BLaER1 (cell line): ENCODE data around the gene PAQR5.

Experiments used
- H3K27ac ChIP-seq: shearing (Covaris generic); formaldehyde crosslinking; 2 replicates; pipeline ENCODE4 v1.8.1; 2022
- H3K27me3 ChIP-seq: shearing (Covaris generic); formaldehyde crosslinking; 2 replicates; pipeline ENCODE4 v1.8.1; 2022
- H3K36me3 ChIP-seq: shearing (Covaris generic); formaldehyde crosslinking; 2 replicates; pipeline ENCODE4 v1.8.1; 2022
- H3K4me1 ChIP-seq: shearing (Covaris generic); formaldehyde crosslinking; 2 replicates; pipeline ENCODE4 v1.8.1; 2022
- H3K4me2 ChIP-seq: shearing (Covaris generic); formaldehyde crosslinking; 2 replicates; pipeline ENCODE4 v1.8.1; 2022
- H3K4me3 ChIP-seq: shearing (Covaris generic); formaldehyde crosslinking; 2 replicates; pipeline ENCODE4 v1.8.1; 2022
- H3K9ac ChIP-seq: shearing (Covaris generic); formaldehyde crosslinking; 2 replicates; pipeline ENCODE4 v1.8.1; 2022
- H3K9me3 ChIP-seq: shearing (Covaris generic); formaldehyde crosslinking; 2 replicates; pipeline ENCODE4 v1.8.1; 2022
- H4K20me1 ChIP-seq: shearing (Covaris generic); formaldehyde crosslinking; 2 replicates; pipeline ENCODE4 v1.8.1; 2022
- Cebpa-rat ChIP-seq: shearing (Covaris generic); IDR thresholded peaks from 2 replicates; pipeline ENCODE4 v1.8.1; 2022

The PAQR5 gene

DNA sequence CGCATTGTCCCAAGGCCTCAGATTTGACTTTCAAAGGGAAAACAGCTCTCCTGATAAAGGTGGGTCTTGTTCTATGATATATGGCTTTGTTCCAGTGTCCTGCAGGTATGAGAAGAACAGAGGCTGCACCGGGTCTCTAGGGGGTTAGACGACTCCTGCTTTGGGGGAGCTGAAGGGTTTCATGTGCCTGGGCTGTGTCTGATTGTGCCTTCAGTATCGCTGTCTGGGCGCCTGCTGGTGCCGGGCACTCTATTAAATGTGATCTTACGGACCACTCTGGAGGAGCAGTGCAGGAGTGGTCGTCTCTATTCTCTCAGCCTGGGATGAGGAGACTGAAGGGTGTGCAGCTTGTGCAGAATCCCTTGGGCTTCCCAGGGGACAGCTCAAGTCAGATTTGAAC, 16.0 kb downstream of the PAQR5 start:
- Histone ChIP-seq H3K27ac (no peak overlapping the region), H3K9ac (no peak overlapping the region), H3K4me3 (no peak overlapping the region), H3K36me3 (no peaks in the 10 kb centered on the region), H3K9me3 (no peaks in the 10 kb centered on the region), H3K4me1 (peaks cover 8% of the 10 kb centered on the region; the same call in 1 of the 2 replicates), H3K4me2 (no peak overlapping the region), H3K27me3 (no peaks in the 10 kb centered on the region), H4K20me1 (no peaks in the 10 kb centered on the region)
- no peak for TF ChIP-seq Cebpa-rat

DNA sequence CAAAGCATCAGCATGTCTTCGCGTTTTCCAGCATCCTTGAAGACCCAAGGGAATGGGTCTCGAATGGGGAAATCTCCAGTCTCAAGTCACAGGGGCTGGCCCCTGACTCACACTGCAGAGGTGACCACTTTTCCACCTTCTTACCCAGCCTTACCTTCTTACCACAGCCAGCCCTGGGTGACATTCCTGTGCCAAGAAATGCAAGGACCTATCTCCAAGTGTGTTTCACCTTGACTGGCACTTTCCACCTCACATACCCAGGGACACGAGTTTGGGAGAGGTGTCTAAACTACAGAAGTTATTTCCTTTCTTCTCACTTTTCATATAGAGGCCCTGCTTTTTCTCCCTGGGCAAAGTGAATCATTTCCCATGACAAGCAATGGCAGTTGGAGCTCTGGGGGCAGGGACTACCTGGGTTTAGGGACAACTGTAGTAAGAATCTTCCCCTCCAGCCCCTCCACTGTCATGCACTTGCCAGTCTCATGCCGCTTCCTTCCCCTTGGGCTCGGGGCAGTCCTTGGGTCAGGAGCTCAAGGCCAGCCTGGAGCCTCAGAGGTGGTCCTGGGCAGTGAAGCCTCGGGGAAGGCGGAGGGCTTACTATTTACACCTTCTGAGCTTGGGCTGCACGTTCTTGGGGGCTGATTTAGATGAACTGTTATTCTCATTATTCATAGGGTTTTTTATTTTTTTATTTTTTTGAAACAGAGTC, 16.8 kb downstream of the PAQR5 start:
- no peak for TF ChIP-seq Cebpa-rat
- H3K9ac ChIP-seq = no peak overlapping the region
- no peaks in the 10 kb centered on the region for H4K20me1 ChIP-seq
- no peak overlapping the region for H3K4me2 ChIP-seq
- no peaks in the 10 kb centered on the region for H3K36me3 ChIP-seq
- H3K27me3 ChIP-seq = no peaks in the 10 kb centered on the region
- peaks cover 8% of the 10 kb centered on the region; the same call in 1 of the 2 replicates for H3K4me1 ChIP-seq
- H3K27ac ChIP-seq = no peak overlapping the region
- no peaks in the 10 kb centered on the region for H3K9me3 ChIP-seq
- H3K4me3 ChIP-seq = no peak overlapping the region

DNA sequence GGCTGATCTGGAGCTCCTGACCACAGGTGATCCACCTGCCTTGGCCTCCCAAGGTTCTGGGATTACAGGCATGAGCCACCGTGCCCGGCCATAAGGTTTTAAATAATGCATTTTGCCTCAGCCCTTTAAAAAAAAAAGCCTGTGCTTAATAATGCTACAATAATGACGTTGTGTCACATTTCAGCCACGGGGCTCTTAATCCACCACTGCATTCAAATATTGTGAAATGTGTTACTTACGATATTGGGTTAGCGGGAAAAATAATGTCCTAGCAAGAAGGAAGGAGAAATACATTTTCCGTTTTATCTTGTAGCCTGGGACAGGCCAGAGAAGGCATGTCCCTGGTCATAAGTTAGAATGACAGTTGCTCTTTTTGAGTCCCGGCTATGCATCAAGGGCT, 17.6 kb downstream of the PAQR5 start:
- H3K36me3 ChIP-seq = no peaks in the 10 kb centered on the region
- no peak overlapping the region for H3K9ac ChIP-seq
- no peak overlapping the region for H3K27ac ChIP-seq
- TF ChIP-seq Cebpa-rat = no peak
- no peaks in the 10 kb centered on the region for H4K20me1 ChIP-seq
- H3K4me1 ChIP-seq = peaks cover 8% of the 10 kb centered on the region; the same call in 1 of the 2 replicates
- H3K4me2 ChIP-seq = no peak overlapping the region
- H3K27me3 ChIP-seq = no peaks in the 10 kb centered on the region
- no peaks in the 10 kb centered on the region for H3K9me3 ChIP-seq
- H3K4me3 ChIP-seq = no peak overlapping the region

DNA sequence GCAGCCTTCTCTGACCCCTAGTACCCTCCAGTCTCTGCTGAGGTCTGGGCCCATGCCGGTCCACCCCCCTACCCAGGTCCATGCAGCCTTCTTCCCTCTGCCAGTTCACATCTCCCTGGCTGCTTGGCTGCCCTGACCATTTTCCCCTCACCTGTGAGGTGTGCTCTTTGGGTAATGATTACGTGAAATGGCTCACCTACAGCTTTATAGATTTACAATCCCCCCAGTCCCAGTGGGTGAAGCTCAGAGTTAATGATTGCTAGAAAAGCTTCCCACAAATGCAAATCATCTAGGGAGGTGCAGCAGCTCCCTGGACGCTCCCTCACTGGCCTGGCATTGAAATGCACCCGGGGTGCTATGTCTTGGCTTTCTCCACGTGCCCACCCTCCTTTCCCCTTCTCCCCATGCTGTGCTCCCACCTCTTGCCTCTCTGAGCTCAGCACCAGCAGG, 18.7 kb downstream of the PAQR5 start:
- TF ChIP-seq Cebpa-rat = no peak
- Histone ChIP-seq H3K36me3 (no peaks in the 10 kb centered on the region), H3K4me1 (peaks cover 8% of the 10 kb centered on the region; the same call in 1 of the 2 replicates), H3K27ac (no peak overlapping the region), H4K20me1 (no peaks in the 10 kb centered on the region), H3K4me2 (no peak overlapping the region), H3K4me3 (no peak overlapping the region), H3K9me3 (no peaks in the 10 kb centered on the region), H3K27me3 (no peaks in the 10 kb centered on the region), H3K9ac (no peak overlapping the region)

DNA sequence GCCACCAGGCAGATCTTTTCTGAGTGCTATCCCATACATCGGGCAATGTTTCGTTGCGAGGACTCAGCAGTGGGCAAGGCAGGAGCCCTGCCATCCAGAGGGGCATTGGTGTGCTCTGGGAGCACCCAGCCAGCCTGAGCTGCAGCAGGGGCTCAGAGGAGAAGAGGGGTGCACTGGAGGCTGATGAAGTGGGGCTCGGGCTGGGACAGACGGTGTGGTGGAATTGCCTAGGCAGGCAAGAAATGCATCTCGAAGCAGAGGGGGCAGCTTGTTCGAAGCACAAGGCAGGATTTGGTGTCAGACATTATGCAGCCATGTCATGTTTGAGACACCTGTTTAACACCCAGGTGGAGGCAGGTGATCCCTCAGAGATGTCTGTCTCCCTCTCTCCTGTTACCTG, 19.3 kb downstream of the PAQR5 start:
- Histone ChIP-seq H4K20me1 (no peaks in the 10 kb centered on the region), H3K9me3 (no peaks in the 10 kb centered on the region), H3K27me3 (no peaks in the 10 kb centered on the region), H3K4me2 (no peak overlapping the region), H3K4me1 (peaks cover 7% of the 10 kb centered on the region; the same call in 1 of the 2 replicates), H3K27ac (no peak overlapping the region), H3K9ac (no peak overlapping the region), H3K36me3 (no peaks in the 10 kb centered on the region), H3K4me3 (no peak overlapping the region)
- no peak for TF ChIP-seq Cebpa-rat

DNA sequence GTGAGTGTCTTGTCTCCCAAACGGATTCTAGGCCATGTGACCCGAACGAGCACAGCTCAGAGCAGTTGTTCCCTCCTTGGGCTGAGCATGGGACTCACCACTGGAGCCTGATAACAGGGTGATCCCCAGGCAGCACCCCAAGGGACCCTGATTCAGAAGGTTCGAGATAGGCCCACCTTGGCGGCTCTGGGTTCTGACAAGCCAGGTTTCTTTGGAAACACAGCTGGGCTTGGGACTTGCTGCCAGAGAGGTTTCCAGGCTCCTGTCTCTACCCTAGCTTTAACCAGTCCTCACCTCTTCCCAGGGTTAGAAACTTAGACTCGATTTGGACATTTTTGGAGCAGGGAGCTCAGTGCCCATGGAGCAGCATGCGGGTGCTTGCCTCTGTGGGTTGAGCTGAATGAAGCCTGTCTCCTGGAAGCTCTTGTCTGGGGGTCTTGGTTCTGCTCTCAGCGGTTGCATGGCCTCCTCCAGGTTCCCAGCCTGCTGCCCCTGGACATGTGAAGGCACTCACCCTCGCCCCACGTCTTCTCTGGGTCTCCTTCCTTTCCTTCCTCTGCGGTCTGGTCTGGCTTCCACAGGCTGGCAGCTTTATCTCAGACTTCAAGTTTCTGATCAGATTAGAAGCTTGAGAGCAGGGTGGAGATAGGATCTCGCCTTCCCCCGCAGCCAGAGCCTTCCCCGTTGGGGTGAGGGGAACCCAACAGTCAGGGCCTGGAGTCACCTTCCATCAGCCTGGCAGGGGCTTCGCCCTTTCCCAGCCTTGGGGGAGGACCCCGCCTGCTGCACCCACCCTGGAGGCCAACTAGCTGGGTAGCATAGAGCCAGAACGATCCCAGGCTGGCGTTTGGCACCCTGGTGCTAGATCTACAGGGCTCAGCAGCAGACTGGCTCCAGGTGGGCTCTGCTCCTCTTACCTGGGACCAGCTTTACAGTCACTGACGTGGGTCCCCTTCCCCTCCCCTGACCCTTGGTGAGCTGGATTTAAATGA, 21.0 kb downstream of the PAQR5 start:
- Histone ChIP-seq H3K9ac (no peak overlapping the region), H3K9me3 (no peaks in the 10 kb centered on the region), H3K4me1 (no peaks in the 10 kb centered on the region), H3K4me3 (no peak overlapping the region), H3K27me3 (no peaks in the 10 kb centered on the region), H4K20me1 (no peaks in the 10 kb centered on the region), H3K36me3 (no peaks in the 10 kb centered on the region), H3K27ac (no peak overlapping the region), H3K4me2 (no peak overlapping the region)
- no peak for TF ChIP-seq Cebpa-rat

DNA sequence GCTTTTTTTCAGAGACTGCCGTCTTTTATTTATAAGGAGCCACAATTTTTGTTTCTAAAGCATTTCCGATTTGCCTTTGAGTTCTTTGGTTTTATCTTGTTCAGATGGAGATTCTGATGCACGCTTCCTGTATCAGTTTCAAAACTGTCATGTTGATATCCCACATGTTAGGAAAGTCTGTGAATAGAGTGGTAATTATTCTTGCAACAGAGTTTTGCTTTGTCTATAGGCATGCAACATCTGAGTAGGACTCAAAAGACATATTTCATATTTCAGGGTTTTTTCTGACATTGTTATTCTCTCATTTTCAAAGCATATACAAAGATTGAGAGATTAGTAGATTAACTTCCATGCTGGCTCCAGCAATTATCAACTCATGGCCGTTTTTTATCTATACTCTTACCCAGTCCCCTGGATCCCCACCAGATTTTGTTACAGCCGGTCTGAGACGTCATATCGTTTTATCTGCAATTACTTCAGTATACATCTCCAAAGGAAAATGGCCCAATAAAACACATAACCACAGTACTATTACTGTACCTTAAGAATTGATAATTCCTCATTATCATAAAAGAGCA, 22.4 kb downstream of the PAQR5 start:
- no peak for TF ChIP-seq Cebpa-rat
- no peak overlapping the region for H3K27ac ChIP-seq
- no peaks in the 10 kb centered on the region for H3K36me3 ChIP-seq
- H3K27me3 ChIP-seq = no peaks in the 10 kb centered on the region
- no peak overlapping the region for H3K4me3 ChIP-seq
- H3K9ac ChIP-seq = no peak overlapping the region
- H4K20me1 ChIP-seq = no peaks in the 10 kb centered on the region
- H3K4me2 ChIP-seq = no peak overlapping the region
- H3K4me1 ChIP-seq = no peaks in the 10 kb centered on the region
- H3K9me3 ChIP-seq = no peaks in the 10 kb centered on the region

DNA sequence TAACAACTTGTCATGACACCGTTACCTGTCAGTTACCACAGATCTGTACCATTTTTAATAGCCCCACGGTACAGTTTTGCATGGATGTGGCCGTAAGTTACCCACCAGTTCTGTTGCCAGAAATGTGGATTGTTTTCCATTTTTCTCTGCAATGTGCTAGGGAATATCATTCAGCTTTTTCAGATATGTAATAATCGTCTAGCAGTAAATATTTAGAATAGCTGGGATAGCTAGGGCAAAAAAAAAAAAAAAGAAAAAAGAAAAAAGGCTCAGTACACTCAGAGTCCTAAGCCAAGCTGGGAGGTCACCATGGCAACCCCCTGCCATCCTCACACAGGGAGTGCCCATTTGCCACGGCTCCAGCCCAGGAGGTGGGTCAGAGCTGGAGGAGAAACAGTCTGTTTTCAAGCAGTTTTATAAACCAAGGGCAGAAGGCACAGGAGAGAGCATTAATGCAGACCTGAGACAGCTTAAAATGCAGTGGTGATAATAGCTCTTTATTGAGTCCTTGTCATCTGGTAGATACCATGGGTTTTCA, 25.2 kb downstream of the PAQR5 start:
- Histone ChIP-seq H3K27me3 (no peaks in the 10 kb centered on the region), H3K9me3 (no peaks in the 10 kb centered on the region), H3K4me2 (no peak overlapping the region), H3K36me3 (no peaks in the 10 kb centered on the region), H3K4me3 (no peak overlapping the region), H4K20me1 (no peaks in the 10 kb centered on the region), H3K4me1 (no peaks in the 10 kb centered on the region), H3K9ac (no peak overlapping the region), H3K27ac (no peak overlapping the region)
- no peak for TF ChIP-seq Cebpa-rat

DNA sequence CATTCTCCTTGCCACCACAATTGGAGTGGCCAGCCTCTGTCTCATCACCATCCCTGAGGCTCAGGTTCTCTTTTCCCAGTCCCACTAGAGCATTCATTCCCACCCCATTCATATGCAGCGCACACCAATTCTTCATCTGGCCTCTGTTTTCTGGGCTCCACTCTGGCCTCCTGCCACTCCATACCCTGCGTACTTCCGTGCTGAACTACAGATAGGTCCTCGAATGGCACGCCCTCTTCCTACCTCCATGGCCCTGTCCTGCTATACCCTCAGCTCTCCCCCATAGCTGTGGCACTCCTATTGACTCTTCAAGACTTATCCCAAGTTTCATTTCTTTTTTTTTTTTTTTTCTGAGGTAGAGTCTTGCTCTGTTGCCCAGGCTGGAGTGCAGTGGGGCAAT, 25.9 kb downstream of the PAQR5 start:
- H3K4me1 ChIP-seq = no peaks in the 10 kb centered on the region
- H4K20me1 ChIP-seq = no peaks in the 10 kb centered on the region
- no peak overlapping the region for H3K4me2 ChIP-seq
- TF ChIP-seq Cebpa-rat = no peak
- no peak overlapping the region for H3K9ac ChIP-seq
- H3K9me3 ChIP-seq = no peaks in the 10 kb centered on the region
- H3K27ac ChIP-seq = no peak overlapping the region
- no peak overlapping the region for H3K4me3 ChIP-seq
- no peaks in the 10 kb centered on the region for H3K36me3 ChIP-seq
- no peaks in the 10 kb centered on the region for H3K27me3 ChIP-seq
